HG02938 (cell line): Measurements from ENCODE around the gene ALDH9A1.
"Not testable (repeated sequence)": the region's sequence is repeated elsewhere in the genome, so short reads cannot be mapped to it uniquely, and the experiment has no call there.

Experiments
- ATAC-seq: cut with Tn5 transposase; IDR thresholded peaks from one replicate; pipeline ENCODE4 v1.9.1; 2021; ENCODE audit warnings: mild to moderate bottlenecking, moderate library complexity; ENCODE audit not compliant: unreplicated experiment

Gene ALDH9A1

GRCh38 chr1:165688046-165688445, 10.3 kb downstream of the ALDH9A1 start:
- ATAC-seq: no peak

GRCh38 chr1:165686971-165687433, 11.4 kb downstream of the ALDH9A1 start:
- ATAC-seq: peak; percentile 50

GRCh38 chr1:165686121-165686970, 12.0 kb downstream of the ALDH9A1 start:
- peak; percentile 84 for ATAC-seq

GRCh38 chr1:165683848-165684485, 14.4 kb downstream of the ALDH9A1 start:
- no peak for ATAC-seq

GRCh38 chr1:165680773-165681172, 17.6 kb downstream of the ALDH9A1 start:
- not testable (repeated sequence) for ATAC-seq

GRCh38 chr1:165680303-165680702, 18.1 kb downstream of the ALDH9A1 start:
- no peak for ATAC-seq

- ATAC-seq: no peak
Observed at GRCh38 chr1:165679282-165680036, 18.9 kb downstream of the ALDH9A1 start.

- no peak for ATAC-seq
Observed at GRCh38 chr1:165678509-165678908, 19.9 kb downstream of the ALDH9A1 start.

- ATAC-seq: no peak
Observed at GRCh38 chr1:165675794-165676193, 22.6 kb downstream of the ALDH9A1 start.

- ATAC-seq: no peak
Observed at GRCh38 chr1:165674599-165674998, 23.8 kb downstream of the ALDH9A1 start.

GRCh38 chr1:165671526-165671925, 26.8 kb downstream of the ALDH9A1 start:
- no peak for ATAC-seq

GRCh38 chr1:165668184-165668583, 30.2 kb downstream of the ALDH9A1 start:
- no peak for ATAC-seq

- ATAC-seq: no peak
Observed at GRCh38 chr1:165666152-165666825, 32.1 kb downstream of the ALDH9A1 start.

- no peak for ATAC-seq
Observed at GRCh38 chr1:165662186-165662585, 36.2 kb downstream of the ALDH9A1 start.

GRCh38 chr1:165661703-165662102, 36.7 kb downstream of the ALDH9A1 start:
- ATAC-seq: no peak

GRCh38 chr1:165659581-165659895, 38.8 kb downstream of the ALDH9A1 start:
- no peak for ATAC-seq

- not testable (repeated sequence) for ATAC-seq
Observed at GRCh38 chr1:165658766-165659580, 39.4 kb downstream of the ALDH9A1 start.

- no peak for ATAC-seq
Observed at GRCh38 chr1:165650981-165651625, 47.3 kb downstream of the ALDH9A1 start.

- ATAC-seq: no peak
Observed at GRCh38 chr1:165648919-165649572, 49.3 kb downstream of the ALDH9A1 start.
